LoVo (cell line): ENCODE measurements around the gene HCFC1R1.

Experiments
- DNase-seq: peaks from one replicate; pipeline ENCODE4 v3.0.0-alpha.2; 2016; ENCODE audit warnings: low spot score

Gene HCFC1R1

DNA sequence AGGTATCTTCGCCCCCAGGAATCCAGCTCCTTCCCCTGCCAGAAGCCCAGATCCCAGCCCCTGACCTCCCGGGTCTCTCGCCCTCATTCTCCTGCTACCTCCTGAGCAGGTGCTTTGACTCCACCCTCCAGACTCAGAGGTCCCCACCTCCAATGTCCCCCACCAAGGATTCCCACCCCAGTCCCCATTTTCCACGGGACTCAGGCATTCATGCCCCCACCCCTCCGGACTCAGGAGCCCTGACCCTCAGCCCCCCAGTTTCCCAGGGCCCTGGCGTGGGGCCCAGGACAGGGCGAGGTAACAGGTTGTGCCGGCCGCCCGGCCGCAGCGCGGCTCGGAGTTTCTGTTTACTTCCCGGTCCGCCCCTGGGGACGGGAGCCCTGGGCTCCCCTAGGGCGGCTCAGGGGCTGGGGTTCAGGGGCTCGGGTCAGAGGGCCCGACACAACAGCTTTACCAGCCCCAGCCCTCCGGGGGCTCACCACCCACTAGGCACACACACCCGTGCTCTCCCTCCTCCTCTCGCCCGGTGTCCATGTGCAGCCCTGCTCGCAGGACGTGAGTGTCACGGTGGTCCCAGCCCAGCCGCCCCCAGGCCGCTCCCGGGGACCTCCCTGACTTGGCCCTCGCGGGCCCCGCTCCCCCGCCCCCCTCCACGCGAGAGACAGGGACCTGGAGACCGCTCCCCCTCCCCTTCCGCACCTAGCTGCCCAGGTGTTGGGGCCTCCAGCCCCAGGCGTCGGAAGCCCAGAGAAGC, 12.4 kb upstream of the HCFC1R1 start:
- no peak for DNase-seq

DNA sequence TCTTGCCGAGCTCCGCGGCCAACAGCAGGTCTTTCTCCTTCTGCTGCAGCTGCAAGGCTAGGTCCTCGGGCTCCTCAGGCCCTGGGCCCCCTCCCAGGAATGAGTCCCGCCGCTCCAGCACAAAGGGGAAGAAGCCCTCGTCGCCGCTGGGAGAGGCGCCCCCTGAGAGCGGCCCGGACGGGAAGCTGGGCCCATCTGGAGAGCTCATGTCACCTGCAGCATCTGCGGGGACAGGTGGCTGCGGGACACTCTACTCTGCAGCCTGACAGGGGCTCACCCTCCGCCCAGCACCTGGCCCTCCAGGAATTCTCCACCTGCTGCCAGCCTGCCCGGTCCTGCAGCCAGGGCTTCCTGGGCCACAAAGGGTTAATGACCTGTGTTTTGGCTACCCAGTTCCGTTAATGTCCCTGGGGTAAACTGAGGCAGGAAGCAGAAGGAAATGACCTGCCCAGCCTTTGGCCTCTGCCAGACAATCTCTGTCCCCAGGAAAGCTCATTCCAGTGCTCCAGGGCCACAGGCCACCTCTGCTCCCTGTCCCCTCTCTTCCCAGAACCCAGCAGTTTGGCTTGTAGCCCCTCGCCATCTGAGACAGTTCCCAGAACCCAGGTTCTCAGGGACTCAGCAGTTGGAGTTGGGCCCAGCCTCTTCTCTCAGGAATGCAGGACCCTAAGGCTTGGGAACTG, 11.7 kb upstream of the HCFC1R1 start:
- DNase-seq = no peak

- no peak for DNase-seq
These were observed 8.9 kb upstream of the HCFC1R1 start for GRCh38 chr16:3032624-3033023.

- DNase-seq = no peak
These were observed 6.8 kb upstream of the HCFC1R1 start for GRCh38 chr16:3030222-3031212.

GRCh38 chr16:3029491-3030221, 5.9 kb upstream of the HCFC1R1 start:
- no peak for DNase-seq

- DNase-seq = no peak
These were observed 5.1 kb upstream of the HCFC1R1 start for GRCh38 chr16:3028716-3029319.

DNA sequence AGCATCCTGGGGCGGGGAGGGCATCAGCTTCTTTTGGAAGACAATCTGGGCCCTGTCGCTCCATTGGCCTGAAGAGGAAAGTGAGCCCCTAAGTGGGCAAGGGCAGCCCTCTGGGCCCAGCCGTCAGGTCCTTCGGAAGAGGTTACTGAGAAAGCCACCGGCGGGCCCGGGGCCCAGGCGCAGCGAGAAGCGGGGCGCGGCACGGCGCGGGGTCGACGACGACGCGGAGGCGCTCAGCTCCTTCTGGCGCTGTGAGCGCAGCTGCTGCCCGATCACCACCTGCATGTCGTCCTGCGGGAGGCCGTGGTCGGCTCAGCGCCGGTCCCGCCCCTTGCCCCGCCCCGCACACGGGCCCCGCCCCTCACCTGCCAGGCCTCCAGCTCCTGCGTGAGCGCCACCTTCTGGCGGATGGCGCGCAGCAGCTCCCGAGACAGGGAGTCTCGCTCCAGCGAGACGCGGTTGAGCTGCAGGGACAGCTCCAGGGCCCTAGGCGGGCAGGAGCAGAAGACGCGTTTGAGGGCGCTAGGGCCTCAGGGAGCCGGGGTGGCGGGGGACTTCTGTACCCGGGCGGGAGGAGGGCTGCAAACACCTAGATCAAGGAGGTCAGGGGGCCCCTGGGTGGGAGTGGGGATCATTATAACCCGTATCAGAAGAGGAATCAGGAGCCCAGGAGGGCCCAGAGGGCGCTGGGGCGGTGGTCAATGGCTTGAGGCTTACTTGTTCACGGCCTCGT, 4.4 kb upstream of the HCFC1R1 start:
- peak; percentile 79 for DNase-seq

DNA sequence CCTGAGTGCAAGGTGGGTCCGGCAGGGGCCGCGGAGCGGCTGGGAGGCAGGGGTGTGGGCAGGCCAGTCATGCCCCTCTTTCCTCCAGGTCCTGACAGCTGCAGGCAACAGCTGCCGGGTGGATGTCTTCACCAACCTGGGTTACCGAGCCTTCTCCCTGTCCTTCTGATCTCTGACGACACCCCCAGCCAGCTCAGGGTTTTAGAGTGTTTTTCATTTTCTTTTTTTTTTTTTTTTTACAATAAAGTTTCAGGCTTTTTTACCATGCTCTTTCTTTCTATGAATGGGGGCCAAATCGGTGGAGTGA, 3.7 kb upstream of the HCFC1R1 start:
- DNase-seq = no peak

DNA sequence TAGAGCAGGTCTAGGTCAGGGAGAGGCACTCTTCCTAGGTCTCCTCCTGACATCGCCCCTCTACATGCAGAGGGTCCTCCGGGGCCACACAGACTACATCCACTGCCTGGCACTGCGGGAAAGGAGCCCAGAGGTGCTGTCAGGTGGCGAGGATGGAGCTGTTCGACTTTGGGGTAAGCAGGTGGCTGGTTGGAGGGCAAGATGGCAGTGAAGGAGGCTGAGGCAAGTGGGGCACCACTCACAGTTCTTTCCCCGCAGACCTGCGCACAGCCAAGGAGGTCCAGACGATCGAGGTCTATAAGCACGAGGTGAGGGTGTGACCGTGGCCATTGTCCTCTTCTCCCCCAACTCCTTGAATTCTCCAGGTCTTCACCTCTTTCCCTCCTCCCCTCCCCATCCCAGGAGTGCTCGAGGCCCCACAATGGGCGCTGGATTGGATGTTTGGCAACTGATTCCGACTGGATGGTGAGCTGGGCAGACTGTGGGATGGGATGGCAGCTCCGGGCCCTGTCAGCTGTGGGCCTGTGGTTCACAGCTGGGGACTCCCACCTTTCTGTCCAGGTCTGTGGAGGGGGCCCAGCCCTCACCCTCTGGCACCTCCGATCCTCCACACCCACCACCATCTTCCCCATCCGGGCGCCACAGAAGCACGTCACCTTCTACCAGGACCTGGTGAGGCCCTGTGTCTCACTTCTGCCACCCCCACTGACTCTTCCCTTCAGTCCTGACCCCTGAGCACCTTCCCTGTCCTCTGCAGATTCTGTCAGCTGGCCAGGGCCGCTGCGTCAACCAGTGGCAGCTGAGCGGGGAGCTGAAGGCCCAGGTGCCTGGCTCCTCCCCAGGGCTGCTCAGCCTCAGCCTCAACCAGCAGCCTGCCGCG, 3.1 kb upstream of the HCFC1R1 start:
- DNase-seq = no peak

DNA sequence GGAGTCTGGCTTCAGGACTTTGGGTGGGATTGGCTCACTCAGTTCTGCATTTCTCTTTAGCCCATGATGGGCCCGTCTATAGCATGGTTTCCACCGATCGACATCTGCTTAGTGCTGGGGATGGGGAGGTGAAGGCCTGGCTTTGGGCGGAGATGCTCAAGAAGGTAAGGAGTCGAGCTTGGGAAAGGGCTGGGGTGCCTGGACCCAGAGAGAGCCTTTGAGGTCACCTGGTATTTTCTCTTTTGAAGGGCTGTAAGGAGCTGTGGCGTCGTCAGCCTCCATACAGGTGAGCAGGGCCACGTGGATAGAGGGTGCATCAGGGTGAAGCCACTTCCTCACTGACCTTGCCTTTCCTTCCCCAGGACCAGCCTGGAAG, 2.2 kb upstream of the HCFC1R1 start:
- DNase-seq = no peak

DNA sequence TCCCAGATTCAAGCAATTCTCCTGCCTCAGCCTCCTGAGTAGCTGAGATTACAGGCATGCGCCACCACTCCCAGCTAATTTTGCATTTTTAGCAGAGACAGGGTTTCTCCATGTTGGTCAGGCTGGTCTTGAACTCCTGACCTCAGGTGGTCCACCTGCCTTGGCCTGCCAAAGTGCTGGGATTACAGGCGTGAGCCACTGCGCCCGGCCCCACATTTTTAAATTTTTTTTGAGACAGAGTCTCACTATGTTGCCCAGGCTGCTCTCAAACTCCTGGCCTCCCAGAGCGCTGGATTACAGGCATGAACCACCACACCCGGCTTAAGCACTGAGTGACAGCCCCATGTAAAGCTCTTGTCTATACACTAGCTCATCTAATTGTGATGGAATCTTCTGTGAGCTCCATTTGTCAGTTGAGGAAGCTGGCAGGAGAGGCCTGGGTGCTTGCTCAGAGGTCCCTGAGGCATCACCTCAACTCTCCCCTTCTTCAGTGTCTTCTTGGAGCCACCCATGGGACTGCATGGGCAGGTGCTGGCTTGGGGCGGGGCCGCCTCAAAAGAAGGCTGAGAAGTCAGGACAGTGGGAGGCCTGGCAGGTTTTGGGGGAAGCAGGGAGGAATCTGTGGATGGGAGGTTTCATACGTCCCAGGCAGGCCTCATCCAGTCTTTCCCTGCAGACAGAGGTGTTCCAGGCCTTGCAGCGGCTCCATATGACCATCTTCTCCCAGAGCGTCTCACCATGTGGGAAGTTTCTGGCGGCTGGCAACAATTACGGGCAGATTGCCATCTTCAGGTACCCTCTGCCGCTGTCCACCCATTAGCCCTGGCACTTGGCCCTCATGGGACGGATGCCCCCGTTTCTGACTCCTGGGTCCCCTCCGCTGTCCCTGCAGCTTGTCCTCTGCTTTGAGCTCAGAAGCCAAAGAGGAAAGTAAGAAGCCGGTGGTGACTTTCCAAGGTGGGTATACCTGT, 1.6 kb upstream of the HCFC1R1 start:
- DNase-seq = no peak

GRCh38 chr16:3023415-3023668, 400 bp downstream of the HCFC1R1 start:
- DNase-seq = peak; percentile 57

GRCh38 chr16:3022684-3023414, 893 bp downstream of the HCFC1R1 start:
- DNase-seq = no peak

DNA sequence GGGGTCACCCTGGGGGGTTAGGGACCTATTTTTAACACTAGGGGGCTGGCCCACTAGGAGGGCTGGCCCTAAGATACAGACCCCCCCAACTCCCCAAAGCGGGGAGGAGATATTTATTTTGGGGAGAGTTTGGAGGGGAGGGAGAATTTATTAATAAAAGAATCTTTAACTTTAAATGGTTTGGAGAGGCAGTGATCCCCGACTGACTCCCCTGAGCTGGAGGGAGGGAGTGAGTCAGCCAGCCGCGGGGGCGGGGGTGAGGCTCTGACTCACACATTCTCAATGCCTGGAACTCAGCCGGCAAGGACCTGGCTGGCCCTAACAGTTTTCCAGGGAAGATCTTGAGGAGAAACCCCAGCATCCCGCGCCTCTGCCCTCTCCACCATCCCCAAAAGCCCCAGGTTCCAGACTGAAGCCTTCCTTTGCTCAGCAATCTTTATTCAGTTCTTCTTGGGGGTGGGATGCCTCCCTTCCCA, 1.5 kb downstream of the HCFC1R1 start:
- peak; percentile 94 for DNase-seq

- peak; percentile 82 for DNase-seq
These were observed 2.1 kb downstream of the HCFC1R1 start for GRCh38 chr16:3021449-3022207.

DNA sequence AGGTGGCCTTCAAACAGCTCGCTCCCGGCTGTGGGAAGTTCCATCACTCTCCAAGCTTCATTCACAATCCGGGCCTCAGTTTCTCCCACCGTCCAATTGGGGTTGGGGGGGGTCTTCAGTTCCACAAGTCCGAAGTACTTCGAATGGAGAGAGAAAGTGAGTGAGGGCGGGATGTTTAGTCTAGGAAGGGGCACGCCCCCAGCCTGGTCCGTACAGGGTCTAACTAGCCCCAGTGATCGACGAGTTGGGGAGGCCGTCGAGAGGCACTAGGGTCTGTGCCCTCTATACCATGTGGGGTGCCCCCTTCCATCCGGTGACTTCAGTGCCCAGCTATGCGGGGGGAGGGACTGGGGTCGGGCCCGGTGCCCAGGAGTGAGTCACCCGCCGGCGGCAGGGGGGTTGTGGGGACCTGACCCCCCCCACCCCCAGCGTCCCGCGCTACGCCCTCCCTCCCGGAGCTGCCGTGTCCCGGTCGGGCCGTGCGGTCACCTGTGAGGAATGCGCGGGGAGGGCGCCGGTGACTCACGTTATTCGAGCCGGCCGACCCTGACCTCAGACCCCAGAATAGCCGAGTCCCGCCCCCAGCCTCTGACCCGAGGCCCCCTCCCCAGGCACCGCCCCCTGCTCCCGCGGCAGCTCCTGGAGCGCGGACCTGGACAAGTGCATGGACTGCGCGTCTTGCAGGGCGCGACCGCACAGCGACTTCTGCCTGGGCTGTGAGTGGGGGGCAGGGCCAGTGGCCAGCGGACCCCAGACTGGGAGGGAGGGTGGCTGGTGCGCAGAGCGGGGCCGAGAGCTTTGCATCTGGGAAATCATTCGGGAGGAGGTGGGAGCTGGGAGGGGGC, 2.9 kb downstream of the HCFC1R1 start:
- peak; percentile 89 for DNase-seq

DNA sequence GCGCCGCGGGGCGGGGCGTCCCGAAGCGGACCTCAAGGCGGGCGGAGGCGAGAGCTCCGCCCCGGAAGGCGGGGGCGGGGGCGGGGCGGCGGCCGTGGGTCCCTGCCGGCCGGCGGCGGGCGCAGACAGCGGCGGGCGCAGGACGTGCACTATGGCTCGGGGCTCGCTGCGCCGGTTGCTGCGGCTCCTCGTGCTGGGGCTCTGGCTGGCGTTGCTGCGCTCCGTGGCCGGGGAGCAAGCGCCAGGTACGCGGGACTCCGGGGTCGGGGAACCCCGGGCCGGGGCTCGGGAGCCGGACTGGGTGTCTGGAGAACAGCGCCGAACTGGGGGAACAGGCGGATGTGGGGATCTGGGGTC, 3.5 kb downstream of the HCFC1R1 start, which contains the start of gene TNFRSF12A:
TNFRSF12A (plus strand) TSS at position 122 of the 357 bp plus-strand sequence; CDS start at position 152, 30 bp downstream.
- DNase-seq = peak; percentile 89
